Urinary bladder (tissue), 4 donors: Measurements from ENCODE around the gene MTMR12. TPM values are rescaled to one million over a fixed set of nuclear protein-coding genes. Genes with fewer than 3 reads are reported as not detected.
"Not testable (repeated sequence)": the region's sequence is repeated elsewhere in the genome, so short reads cannot be mapped to it uniquely, and the experiment has no call there.

Source experiments
- DNase-seq: peaks from one replicate; pipeline ENCODE4 v3.0.0-alpha.2; 2015; ENCODE audit errors: extremely low spot score
- H3K27ac ChIP-seq: one replicate; pipeline ENCODE4 v1.5.1; 2013; ENCODE audit warnings: low read depth, mild to moderate bottlenecking, moderate library complexity
- H3K36me3 ChIP-seq: one replicate; pipeline ENCODE4 v1.6.1; 2013; ENCODE audit warnings: mild to moderate bottlenecking, moderate library complexity; ENCODE audit not compliant: insufficient read depth
- H3K4me1 ChIP-seq: one replicate; pipeline ENCODE4 v1.6.1; 2013; ENCODE audit warnings: mild to moderate bottlenecking, moderate library complexity; ENCODE audit not compliant: insufficient read depth
- H3K4me3 ChIP-seq: one replicate; pipeline ENCODE4 v1.5.1; 2013; ENCODE audit warnings: low read depth, low read length
- WGBS: extraction: QIAGEN DNeasy Blood & Tissue Kit; methylation state at CpG from one replicate; pipeline ENCODE4 v1.1.7; 2013; 5-methylcytosine and 5-hydroxymethylcytosine counted together
- polyA plus RNA-seq: library from polyadenylated mRNA; stranded (reverse); fragments of 200-250 nt; gene quantifications from one replicate; pipeline ENCODE4 v1.2.3, GENCODE V29; 2013
- total RNA-seq: library from RNA; depleted of rRNA; stranded (reverse); fragments of >200 nt; gene quantifications from one replicate; pipeline ENCODE4 v1.2.3, GENCODE V29; 2014
- donor health status: healthy with polysubstance abuse.
- donor health status: healthy.

Gene MTMR12
- total and polyA plus RNA-seq, 2 donors = 24.8 to 32.6 TPM

DNA sequence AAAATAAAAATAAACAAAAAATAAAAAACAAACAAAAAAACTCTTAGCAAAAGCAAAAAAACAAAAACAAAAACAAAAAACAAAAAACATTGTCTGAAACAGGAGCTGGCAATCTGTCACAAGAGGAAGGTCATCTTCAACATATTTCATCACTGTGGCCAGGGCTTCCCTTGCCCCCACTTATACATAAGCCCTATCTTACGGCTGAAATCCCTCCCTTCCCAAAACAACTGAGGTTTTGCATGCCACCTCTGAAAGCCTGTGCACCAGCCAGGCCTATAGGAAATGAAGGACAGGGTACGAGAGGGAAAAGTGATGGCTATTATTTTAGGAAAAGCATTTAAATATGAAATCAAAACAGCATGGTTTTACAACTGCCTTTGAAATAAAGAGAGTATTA lies 10.8 kb downstream of the MTMR12 start:
- WGBS = 92% methylated on average over 2 of the region's 2 CpGs
- Histone ChIP-seq H3K27ac (no peak overlapping the region), H3K36me3 (no peaks in the 10 kb centered on the region), H3K4me3 (no peak overlapping the region), H3K4me1 (peaks cover 2% of the 10 kb centered on the region)
- no peak for DNase-seq

- DNase-seq = no peak
- Histone ChIP-seq H3K36me3 (no peaks in the 10 kb centered on the region), H3K4me1 (peaks cover 2% of the 10 kb centered on the region), H3K4me3 (no peak overlapping the region), H3K27ac (no peak overlapping the region)
- 94% methylated on average over 4 of the region's 4 CpGs for WGBS
These were observed 13.6 kb downstream of the MTMR12 start for GRCh38 chr5:32299059-32299677.

GRCh38 chr5:32298059-32298415 lies 14.7 kb downstream of the MTMR12 start:
- no peak overlapping the region for H3K27ac ChIP-seq
- no peaks in the 10 kb centered on the region for H3K36me3 ChIP-seq
- DNase-seq = no peak
- 85% methylated on average over 5 of the region's 5 CpGs for WGBS
- no peak overlapping the region for H3K4me3 ChIP-seq
- peaks cover 2% of the 10 kb centered on the region for H3K4me1 ChIP-seq

DNA sequence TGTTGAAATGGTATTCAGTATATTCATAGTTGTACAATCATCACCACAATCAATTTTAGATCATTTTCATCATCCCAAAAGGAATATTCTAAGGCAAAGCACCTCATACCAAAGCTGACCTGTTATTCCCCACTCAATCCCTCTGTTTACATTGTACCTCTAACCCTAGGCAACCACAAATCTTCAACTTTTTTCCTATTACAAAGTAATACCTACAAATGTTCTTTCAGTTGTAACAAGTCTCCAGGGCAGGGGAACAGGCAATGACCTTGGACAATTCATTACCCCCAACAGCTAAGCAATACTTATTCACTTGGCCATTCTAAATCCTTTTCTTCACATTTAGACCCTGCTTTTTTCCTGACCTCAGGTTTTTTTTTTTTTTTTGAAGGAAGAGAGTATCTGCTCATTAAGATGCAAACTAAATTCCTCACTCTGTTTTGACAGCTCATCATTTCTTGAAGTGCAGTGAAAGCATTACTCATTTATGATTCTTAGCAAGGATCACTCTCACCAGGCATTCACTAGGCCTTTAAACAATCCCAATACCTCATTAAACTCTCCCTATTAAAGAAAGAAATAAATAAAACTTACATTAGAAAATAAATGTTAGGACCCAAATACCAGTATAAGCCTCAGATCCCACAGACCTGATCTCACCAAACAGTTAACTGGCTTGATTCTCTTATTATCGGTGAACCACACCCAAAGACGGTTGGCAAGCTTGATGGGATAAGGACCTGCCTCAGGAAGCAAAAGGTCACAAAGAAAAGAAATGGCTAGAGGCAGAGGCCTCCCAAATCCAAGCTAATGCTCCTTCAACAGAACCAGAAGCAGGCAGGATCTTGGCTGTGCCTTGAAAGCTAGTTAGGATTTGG lies 15.3 kb downstream of the MTMR12 start:
- Histone ChIP-seq H3K4me1 (peaks cover 2% of the 10 kb centered on the region), H3K36me3 (no peaks in the 10 kb centered on the region), H3K27ac (no peak overlapping the region), H3K4me3 (no peak overlapping the region)
- 44% methylated on average over 2 of the region's 2 CpGs for WGBS
- DNase-seq = no peak

- not testable (repeated sequence) for H3K27ac ChIP-seq, H3K4me1 ChIP-seq, H3K4me3 ChIP-seq, H3K36me3 ChIP-seq, DNase-seq
- 87% methylated on average over 9 of the region's 9 CpGs for WGBS
These were observed 16.6 kb downstream of the MTMR12 start for GRCh38 chr5:32295966-32296772.

GRCh38 chr5:32291591-32291990 lies 21.1 kb downstream of the MTMR12 start:
- no peak overlapping the region for H3K27ac ChIP-seq
- no peaks in the 10 kb centered on the region for H3K36me3 ChIP-seq
- 97% methylated on average over 7 of the region's 7 CpGs for WGBS
- no peak overlapping the region for H3K4me3 ChIP-seq
- no peak for DNase-seq
- no peaks in the 10 kb centered on the region for H3K4me1 ChIP-seq

DNA sequence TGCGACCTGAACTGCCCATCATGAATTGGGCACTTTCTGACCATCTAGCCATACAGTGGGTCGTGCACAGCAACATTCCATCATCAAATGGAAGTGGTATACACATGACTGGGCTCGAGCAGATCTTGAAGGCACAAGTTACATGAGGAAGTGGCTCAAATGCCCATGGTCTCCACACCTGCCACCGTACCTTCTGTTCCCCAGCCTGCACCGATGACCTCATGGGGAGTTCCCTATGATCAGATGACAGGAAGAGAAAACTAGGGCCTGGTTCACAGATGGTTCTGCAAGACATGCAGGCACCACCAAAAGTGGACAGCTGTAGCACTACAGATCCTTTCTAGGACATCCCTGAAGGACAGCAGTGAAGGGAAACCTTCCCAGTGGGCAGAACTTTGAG lies 21.8 kb downstream of the MTMR12 start:
- WGBS = 97% methylated on average over 5 of the region's 5 CpGs
- Histone ChIP-seq H3K36me3 (no peaks in the 10 kb centered on the region), H3K4me1 (no peaks in the 10 kb centered on the region), H3K27ac (no peak overlapping the region), H3K4me3 (no peak overlapping the region)
- DNase-seq = no peak

- WGBS = 98% methylated on average over 3 of the region's 3 CpGs
- not testable (repeated sequence) for H3K4me1 ChIP-seq
These were observed 22.2 kb downstream of the MTMR12 start for GRCh38 chr5:32290501-32290900.

GRCh38 chr5:32289986-32290385 lies 22.8 kb downstream of the MTMR12 start:
- H3K27ac ChIP-seq, DNase-seq, H3K4me3 ChIP-seq, H3K36me3 ChIP-seq, H3K4me1 ChIP-seq: not testable (repeated sequence)
- 98% methylated on average over 1 of the region's 1 CpG for WGBS

More at GRCh38 chr5:32290501-32290900, 22.2 kb downstream of the MTMR12 start:
- not testable (repeated sequence) for H3K27ac ChIP-seq, H3K4me3 ChIP-seq, DNase-seq, H3K36me3 ChIP-seq

DNA sequence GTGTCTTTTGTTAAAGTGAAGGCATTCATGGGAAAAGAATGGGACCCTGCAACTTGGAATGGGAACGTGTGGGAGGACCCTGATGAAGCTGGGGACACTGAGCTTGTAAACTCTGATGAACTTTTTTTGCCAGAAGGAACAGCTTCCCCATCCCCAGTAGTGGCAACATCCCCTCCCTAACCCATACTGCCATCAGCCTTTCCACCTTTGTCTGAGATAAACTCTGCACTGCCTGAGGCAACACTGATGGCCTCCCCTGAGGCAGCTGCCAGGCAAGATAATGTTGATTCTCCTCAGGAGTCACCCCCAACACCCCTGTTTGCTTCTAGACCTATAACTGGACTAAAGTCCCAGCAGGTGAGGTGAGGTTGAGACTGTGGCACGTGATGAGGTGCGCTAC lies 24.6 kb downstream of the MTMR12 start:
- not testable (repeated sequence) for H3K4me3 ChIP-seq, H3K36me3 ChIP-seq, H3K4me1 ChIP-seq, H3K27ac ChIP-seq, DNase-seq
- WGBS = 88% methylated on average over 3 of the region's 3 CpGs

- H3K4me1 ChIP-seq, H3K36me3 ChIP-seq, H3K4me3 ChIP-seq, DNase-seq, H3K27ac ChIP-seq: not testable (repeated sequence)
- WGBS = 86% methylated on average over 3 of the region's 3 CpGs
These were observed 25.2 kb downstream of the MTMR12 start for GRCh38 chr5:32287525-32287924.

GRCh38 chr5:32285510-32286138 lies 27.1 kb downstream of the MTMR12 start:
- Histone ChIP-seq H3K27ac (no peak overlapping the region), H3K4me3 (no peak overlapping the region), H3K36me3 (no peaks in the 10 kb centered on the region), H3K4me1 (peaks cover 2% of the 10 kb centered on the region)
- WGBS = 87% methylated on average over 5 of the region's 5 CpGs
- no peak for DNase-seq

DNA sequence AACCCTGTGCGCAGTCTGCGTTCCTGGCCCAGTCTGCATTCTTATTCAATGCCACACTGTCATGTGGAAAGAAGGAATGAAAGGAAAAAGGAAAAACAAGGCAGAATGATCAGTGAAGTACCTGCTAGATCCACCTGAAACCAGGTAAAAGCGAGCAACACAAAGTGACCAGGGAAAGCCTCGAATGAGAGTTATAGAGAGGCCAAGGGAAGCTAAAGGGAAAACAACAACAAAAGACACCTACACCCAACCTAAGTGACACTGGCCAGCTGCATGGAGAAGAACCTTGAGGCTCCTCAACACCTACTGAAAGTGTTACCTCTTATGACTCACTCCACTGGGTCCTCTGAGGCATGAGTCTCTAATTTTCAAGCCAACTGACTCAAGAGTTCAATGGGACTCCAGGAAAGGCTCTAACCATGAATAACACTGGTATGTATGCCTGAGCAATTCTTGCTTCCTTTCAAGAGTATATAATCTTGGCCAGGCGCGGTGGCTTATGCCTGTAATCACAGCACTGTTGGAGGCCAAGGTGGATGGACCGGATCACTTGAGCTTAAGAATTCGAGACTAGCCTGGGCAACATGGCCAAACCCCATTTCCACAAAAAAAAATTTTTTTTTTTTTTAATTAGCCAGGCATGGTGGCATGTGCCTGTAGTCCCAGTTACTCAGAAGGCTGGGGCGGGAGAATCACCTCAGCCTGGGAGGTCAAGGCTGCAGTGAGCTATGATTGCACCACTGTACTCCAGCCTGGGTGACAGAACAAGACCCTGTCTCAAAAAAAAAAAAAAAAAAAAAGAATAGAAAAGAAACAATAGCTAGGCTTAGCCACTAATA lies 29.0 kb downstream of the MTMR12 start:
- H3K4me1 ChIP-seq = peaks cover 2% of the 10 kb centered on the region
- no peak for DNase-seq
- no peak overlapping the region for H3K4me3 ChIP-seq
- no peak overlapping the region for H3K27ac ChIP-seq
- 91% methylated on average over 9 of the region's 9 CpGs for WGBS
- H3K36me3 ChIP-seq = peaks cover 1% of the 10 kb centered on the region
